ENCODE results near the gene VPS35L. TPM values are rescaled to one million over a fixed set of nuclear protein-coding genes. Genes with fewer than 3 reads are reported as not detected.

Gene VPS35L
- total and polyA plus RNA-seq, 2 experiments from 2014 or later, result 47.5 to 52.8 TPM

GRCh38 chr16:19563377-19563776 lies 7.9 kb downstream of the VPS35L start:
- Histone ChIP-seq H3K4me1 (ENCODE audit: insufficient read depth) (no peaks in the 10 kb centered on the region), H4K20me1 (ENCODE audit: insufficient read depth, poor library complexity, severe bottlenecking) (no peaks in the 10 kb centered on the region), H3K4me3 (no peak overlapping the region), H3K9me3 (ENCODE audit: low read depth) (no peaks in the 10 kb centered on the region), H3K27ac (no peak overlapping the region), H2AFZ (no peak overlapping the region), H3K4me2 (no peak overlapping the region), H3K36me3 (replicated peaks; ENCODE audit: insufficient read depth, low read depth) (no peaks in the 10 kb centered on the region), H3K27me3 (no peaks in the 10 kb centered on the region), H3K9me2 (replicated peaks; ENCODE audit: insufficient read depth) (no peaks in the 10 kb centered on the region), H3K79me2 (peaks cover 30% of the 10 kb centered on the region)
- no peak for TF ChIP-seq EZH2phosphoT487 (IDR thresholded peaks at IDR 0.05; ENCODE audit: low read depth, severe bottlenecking, unreplicated experiment)
- TF ChIP-seq, protein P1, sequence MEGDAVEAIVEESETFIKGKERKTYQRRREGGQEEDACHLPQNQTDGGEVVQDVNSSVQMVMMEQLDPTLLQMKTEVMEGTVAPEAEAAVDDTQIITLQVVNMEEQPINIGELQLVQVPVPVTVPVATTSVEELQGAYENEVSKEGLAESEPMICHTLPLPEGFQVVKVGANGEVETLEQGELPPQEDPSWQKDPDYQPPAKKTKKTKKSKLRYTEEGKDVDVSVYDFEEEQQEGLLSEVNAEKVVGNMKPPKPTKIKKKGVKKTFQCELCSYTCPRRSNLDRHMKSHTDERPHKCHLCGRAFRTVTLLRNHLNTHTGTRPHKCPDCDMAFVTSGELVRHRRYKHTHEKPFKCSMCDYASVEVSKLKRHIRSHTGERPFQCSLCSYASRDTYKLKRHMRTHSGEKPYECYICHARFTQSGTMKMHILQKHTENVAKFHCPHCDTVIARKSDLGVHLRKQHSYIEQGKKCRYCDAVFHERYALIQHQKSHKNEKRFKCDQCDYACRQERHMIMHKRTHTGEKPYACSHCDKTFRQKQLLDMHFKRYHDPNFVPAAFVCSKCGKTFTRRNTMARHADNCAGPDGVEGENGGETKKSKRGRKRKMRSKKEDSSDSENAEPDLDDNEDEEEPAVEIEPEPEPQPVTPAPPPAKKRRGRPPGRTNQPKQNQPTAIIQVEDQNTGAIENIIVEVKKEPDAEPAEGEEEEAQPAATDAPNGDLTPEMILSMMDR (IDR thresholded peaks at IDR 0.05; ENCODE audit: poor library complexity), result no peak
- TF ChIP-seq EZH2 (IDR thresholded peaks at IDR 0.05; ENCODE audit: borderline replicate concordance), result no peak
- no peak for DNase-seq (ENCODE audit: low spot score)
- WGBS (ENCODE audit: low lambda C conversion rate, missing lambda C conversion rate), result 98% methylated on average over 4 of the region's 4 CpGs

DNA sequence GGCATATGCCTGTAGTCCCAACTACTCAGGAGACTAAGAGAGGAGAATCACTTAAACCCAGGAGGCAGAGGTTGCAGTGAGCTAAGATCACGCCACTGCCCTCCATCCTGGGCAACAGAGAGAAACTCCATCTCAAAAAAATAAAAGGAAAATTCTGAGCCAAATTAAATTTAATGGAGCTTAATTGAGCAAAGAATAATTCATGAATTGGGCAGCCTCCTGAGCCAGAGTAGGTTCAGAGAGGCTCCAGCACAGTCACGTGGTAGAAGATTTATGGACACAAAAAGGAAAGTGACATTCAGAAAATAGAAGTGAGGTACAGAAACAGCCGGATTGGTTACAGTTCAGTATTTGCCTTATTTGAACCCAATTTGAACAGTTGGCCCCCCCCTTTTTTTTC lies 10.9 kb downstream of the VPS35L start:
- no peak overlapping the region for H2AFZ ChIP-seq
- DNase-seq (ENCODE audit: low spot score), result no peak
- 100% methylated on average over 3 of the region's 3 CpGs for WGBS (ENCODE audit: low lambda C conversion rate, missing lambda C conversion rate)
- no peaks in the 10 kb centered on the region for H3K4me1 ChIP-seq (ENCODE audit: insufficient read depth)
- H3K27me3 ChIP-seq, result no peaks in the 10 kb centered on the region
- H3K9me3 ChIP-seq (ENCODE audit: low read depth), result no peaks in the 10 kb centered on the region
- H3K9me2 ChIP-seq (replicated peaks; ENCODE audit: insufficient read depth), result no peaks in the 10 kb centered on the region
- H3K27ac ChIP-seq, result no peak overlapping the region
- H3K79me2 ChIP-seq, result peaks cover 13% of the 10 kb centered on the region
- no peak overlapping the region for H3K4me3 ChIP-seq
- TF ChIP-seq, protein P1 (IDR thresholded peaks at IDR 0.05; ENCODE audit: poor library complexity), result no peak
- TF ChIP-seq EZH2phosphoT487 (IDR thresholded peaks at IDR 0.05; ENCODE audit: low read depth, severe bottlenecking, unreplicated experiment) (no peak), EZH2 (IDR thresholded peaks at IDR 0.05; ENCODE audit: borderline replicate concordance) (no peak)
- H3K4me2 ChIP-seq, result no peak overlapping the region
- no peaks in the 10 kb centered on the region for H4K20me1 ChIP-seq (ENCODE audit: insufficient read depth, poor library complexity, severe bottlenecking)
- H3K36me3 ChIP-seq (replicated peaks; ENCODE audit: insufficient read depth, low read depth), result no peaks in the 10 kb centered on the region

- no peak overlapping the region for H3K4me2 ChIP-seq
- no peaks in the 10 kb centered on the region for H4K20me1 ChIP-seq (ENCODE audit: insufficient read depth, poor library complexity, severe bottlenecking)
- no peaks in the 10 kb centered on the region for H3K27me3 ChIP-seq
- no peaks in the 10 kb centered on the region for H3K9me2 ChIP-seq (replicated peaks; ENCODE audit: insufficient read depth)
- H2AFZ ChIP-seq, result no peak overlapping the region
- H3K9me3 ChIP-seq (ENCODE audit: low read depth), result no peaks in the 10 kb centered on the region
- H3K36me3 ChIP-seq (replicated peaks; ENCODE audit: insufficient read depth, low read depth), result no peaks in the 10 kb centered on the region
- 97% methylated on average over 8 of the region's 8 CpGs for WGBS (ENCODE audit: low lambda C conversion rate, missing lambda C conversion rate)
- H3K4me3 ChIP-seq, result no peak overlapping the region
- H3K4me1 ChIP-seq (ENCODE audit: insufficient read depth), result no peaks in the 10 kb centered on the region
- no peak overlapping the region for H3K27ac ChIP-seq
- no peak for DNase-seq (ENCODE audit: low spot score)
- TF ChIP-seq EZH2phosphoT487 (IDR thresholded peaks at IDR 0.05; ENCODE audit: low read depth, severe bottlenecking, unreplicated experiment) (no peak), EZH2 (IDR thresholded peaks at IDR 0.05; ENCODE audit: borderline replicate concordance) (no peak)
- TF ChIP-seq, protein P1 (IDR thresholded peaks at IDR 0.05; ENCODE audit: poor library complexity), result no peak
- peaks cover 9% of the 10 kb centered on the region for H3K79me2 ChIP-seq
Measured at GRCh38 chr16:19567560-19567959, 12.1 kb downstream of the VPS35L start.

GRCh38 chr16:19573997-19574396 lies 18.5 kb downstream of the VPS35L start:
- no peak for DNase-seq (ENCODE audit: low spot score)
- H2AFZ ChIP-seq, result no peak overlapping the region
- 95% methylated on average over 9 of the region's 9 CpGs for WGBS (ENCODE audit: low lambda C conversion rate, missing lambda C conversion rate)
- no peaks in the 10 kb centered on the region for H3K4me1 ChIP-seq (ENCODE audit: insufficient read depth)
- no peaks in the 10 kb centered on the region for H3K9me3 ChIP-seq (ENCODE audit: low read depth)
- H3K9me2 ChIP-seq (replicated peaks; ENCODE audit: insufficient read depth), result no peaks in the 10 kb centered on the region
- no peak for TF ChIP-seq EZH2 (IDR thresholded peaks at IDR 0.05; ENCODE audit: borderline replicate concordance)
- no peak for TF ChIP-seq EZH2phosphoT487 (IDR thresholded peaks at IDR 0.05; ENCODE audit: low read depth, severe bottlenecking, unreplicated experiment)
- TF ChIP-seq, protein P1 (IDR thresholded peaks at IDR 0.05; ENCODE audit: poor library complexity), result no peak
- no peak overlapping the region for H3K4me3 ChIP-seq
- no peak overlapping the region for H3K27ac ChIP-seq
- no peaks in the 10 kb centered on the region for H3K79me2 ChIP-seq
- H3K36me3 ChIP-seq (replicated peaks; ENCODE audit: insufficient read depth, low read depth), result no peaks in the 10 kb centered on the region
- no peak overlapping the region for H3K4me2 ChIP-seq
- no peaks in the 10 kb centered on the region for H4K20me1 ChIP-seq (ENCODE audit: insufficient read depth, poor library complexity, severe bottlenecking)
- no peaks in the 10 kb centered on the region for H3K27me3 ChIP-seq

Data from hepatocyte (in vitro differentiated cells).